Activated CD4-positive, alpha-beta T cell treated with anti-CD3 and anti-CD28 coated beads, Interleukin-2, amount 50 U/mL, for 48 hours (primary cell): ENCODE results near the gene GNA12.

Experiments
- DNase-seq, 2 experiments: peaks; one replicate each; pipeline ENCODE4 v3.0.0-alpha.2; 2020

Gene GNA12

DNA sequence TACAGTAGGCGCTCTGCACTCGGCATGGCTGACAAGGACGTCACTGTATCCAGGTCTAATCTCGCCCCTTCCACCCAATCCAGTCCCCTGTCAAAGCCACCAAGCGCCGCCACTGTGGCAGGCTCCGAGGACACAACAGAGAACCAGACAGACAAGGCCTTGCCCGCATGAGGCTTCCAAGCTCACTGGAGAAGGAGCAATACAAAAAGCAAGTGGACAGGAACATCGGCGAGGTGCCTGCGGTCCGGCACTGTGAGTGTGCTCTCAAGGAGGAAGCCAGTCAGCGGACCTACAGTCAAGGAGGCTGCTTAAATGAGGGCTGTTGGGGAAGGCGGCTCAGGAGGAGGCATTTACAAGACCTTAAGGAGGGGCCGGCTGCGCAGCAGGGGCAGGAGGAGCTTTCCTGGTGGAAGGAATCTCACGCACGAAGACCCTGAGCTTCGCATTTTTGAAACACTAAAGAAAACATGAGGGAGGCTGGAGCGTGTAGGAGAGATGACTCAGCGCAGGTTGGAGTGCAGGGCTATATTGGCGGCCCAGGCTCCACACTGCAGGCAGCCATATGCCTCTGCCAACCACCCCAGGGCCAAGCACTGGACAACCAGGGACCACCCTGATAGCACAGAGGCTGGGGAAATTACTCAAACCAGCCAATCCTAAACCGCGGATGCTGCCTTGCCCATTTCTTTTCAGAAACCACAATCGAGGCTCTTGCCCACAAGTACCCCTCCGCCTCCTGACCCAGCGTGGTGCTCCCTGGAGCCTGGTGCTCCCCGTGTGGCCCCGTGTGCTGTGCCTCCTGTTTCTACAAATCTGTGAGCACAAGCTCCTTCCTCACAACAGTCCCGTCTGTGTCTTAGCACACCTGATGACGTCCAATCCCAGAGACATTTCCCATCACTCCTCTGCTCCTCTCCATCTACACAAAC lies 28.9 kb downstream of the GNA12 start:
- DNase-seq = no peak

DNA sequence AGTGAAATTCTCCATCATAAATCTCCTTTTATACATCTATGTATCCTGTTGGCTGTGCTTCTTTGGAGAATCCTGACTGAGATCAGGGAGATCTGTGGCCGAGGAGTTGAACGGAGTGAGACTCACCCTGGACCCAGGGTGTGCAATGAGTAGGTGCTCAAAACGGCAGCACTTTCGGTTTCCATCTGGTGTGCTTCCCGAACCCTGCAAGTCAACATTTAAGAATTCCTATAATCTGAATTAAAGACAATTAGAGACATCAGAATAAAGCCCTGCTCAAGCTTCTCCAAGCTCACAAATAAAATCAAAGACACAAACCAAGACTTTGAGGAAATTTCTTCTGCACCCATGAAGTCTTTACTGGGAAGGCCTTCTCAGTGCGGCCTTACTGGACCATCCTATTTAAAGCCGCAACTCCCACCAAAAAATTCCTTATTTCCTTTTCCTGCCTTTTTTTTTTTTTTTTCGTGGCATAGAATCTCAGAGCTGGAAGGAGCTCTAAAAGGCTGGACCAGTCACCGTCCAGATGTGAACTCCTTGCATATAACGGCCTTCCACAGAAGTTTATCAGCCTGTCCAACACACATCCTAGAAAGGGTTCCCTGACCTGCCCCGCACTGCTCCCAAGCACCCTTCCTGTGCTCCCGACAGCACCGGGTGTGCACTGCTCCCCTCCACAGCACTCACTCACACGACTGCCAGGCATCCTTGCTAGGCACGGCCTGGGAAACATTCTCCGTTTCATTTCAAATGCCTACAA lies 29.7 kb downstream of the GNA12 start:
- no peak for DNase-seq

DNA sequence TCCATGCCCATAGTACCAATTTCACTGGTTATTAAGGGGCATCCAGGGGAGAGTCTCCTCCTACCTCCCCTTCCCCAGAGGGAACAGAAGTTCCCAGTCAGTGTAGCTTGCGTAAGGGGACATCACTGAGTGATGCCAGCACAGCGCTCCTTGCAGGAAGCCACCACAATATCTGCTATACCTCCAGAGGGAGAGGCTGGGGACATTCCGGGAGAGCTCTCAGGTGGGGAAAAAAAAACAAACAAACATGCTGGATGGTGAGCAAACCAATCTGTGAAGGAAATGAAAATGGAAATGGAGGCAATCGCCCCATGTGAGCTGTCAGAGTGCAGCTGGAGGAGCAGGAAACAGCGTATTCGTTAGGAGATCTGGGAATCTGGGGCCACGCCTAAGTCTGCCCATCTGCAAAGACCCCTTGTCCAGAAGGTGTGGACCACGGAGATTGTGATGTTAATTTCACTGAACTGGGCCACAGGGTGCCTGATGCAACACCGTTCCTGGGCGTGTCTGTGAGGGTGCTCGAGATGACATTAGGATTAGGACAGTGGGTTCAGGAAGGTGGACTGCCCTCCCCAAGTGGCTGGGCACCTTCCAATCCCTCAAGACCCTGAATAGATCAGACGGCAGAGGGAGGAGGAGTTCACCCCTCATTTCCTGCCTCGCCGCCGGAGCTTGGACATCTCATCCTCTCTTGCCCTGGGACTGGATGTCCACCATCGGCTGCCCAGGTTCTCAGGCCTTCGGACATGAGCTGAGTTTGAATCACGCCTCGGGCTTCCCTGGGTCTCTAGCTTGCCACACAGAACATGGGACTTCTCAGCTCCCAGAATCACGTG lies 30.5 kb downstream of the GNA12 start:
- DNase-seq = no peak

DNA sequence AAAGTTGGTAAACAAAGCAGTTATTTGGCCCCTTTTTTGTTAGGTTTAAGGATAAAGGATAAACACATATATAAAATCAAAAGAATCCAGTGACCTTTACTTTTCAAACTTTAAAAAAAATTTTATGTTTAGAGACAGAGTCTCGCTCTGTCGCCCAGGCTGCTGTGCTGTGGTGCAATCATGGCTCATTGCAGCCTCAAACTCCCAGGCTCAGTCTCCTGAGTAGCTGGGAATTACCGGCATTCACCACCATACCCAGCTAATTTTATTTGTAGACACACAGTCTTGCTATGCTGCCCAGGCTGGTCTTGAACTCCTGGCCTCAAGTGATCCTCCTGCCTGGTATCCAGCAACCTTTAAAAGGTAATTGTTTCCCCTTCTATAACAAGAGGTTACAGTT lies 31.3 kb downstream of the GNA12 start:
- DNase-seq = no peak

DNA sequence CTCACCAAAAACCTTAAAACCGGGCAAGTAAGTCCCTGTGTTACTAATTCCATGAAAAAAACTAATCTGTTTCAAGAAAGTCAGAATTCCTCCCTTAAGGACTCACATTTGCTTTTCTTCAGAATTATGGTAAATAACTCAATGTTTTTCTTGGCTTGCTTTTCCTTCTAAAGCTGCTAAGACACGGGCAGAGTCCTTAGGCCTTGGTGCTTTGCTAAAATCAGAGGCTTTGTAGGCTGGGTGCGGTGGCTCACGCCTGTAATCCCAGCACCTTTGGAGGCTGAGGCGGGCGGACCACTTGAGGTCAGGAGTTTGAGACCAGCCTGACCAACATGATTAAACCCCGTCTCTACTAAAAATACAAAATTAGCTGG lies 32.0 kb downstream of the GNA12 start:
- no peak for DNase-seq

DNA sequence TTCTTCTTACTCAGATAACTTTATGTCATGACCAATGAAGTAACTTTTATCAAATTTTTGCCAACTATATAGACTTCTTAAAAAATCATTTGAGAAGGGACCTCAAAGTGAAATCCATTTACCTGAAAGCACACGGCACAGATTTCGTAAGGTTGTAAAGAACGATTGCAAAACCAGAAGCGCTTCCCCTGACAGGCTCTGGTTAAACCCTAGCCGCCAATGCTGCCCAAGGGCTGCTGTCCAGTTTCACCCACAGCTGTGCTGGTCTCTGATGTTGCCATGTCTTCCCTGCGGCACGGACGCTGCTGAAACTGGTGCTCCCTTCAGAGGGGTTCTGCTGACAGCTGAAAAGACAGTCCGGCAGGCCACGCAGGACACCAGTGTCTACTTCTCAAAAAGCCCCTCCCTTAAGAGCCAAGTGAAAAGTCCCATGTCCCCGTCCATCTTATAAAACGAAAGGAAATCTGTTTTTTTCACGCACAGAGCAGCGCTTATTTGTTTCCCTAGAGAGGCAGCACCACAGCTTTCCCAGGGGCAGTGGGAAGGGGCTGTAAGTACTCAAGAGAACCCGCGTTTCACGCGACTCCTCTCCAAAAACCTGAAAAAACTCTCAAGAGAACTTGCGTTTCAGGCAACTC lies 32.5 kb downstream of the GNA12 start:
- DNase-seq = no peak

DNA sequence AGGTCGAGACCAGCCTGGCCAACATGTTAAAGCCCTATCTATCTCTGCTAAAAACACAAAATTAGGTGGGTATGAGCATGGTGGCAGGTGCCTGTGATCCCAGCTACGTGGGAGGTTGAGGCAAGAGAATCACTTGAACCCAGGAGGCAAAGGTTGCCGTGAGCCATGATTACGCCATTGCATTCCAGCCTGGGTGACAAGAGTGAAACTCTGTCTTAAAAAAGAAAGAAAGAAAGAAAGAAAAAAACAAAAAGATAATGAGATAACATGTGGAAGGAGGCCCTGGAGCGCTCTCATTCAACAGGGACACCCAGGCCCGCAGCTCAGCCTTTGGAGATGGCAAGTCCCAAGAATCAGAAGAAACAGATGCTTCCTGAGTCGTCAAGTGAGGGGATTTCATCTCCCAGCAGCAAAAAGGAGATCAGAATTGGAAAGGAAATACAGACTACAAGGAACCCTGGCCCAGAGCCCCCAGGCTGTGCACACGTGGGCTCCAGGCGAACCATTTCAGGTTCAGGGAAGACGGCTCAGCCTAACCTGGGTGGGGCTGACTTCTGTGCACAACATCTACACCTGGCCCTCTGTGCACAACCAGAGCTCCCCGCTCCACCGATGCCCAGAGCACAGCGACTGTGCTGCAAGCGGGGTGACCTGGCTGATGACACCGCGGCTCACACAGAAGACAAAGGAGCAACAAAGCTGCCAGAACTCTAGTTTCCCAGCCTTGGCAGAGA lies 33.3 kb downstream of the GNA12 start:
- no peak for DNase-seq

DNA sequence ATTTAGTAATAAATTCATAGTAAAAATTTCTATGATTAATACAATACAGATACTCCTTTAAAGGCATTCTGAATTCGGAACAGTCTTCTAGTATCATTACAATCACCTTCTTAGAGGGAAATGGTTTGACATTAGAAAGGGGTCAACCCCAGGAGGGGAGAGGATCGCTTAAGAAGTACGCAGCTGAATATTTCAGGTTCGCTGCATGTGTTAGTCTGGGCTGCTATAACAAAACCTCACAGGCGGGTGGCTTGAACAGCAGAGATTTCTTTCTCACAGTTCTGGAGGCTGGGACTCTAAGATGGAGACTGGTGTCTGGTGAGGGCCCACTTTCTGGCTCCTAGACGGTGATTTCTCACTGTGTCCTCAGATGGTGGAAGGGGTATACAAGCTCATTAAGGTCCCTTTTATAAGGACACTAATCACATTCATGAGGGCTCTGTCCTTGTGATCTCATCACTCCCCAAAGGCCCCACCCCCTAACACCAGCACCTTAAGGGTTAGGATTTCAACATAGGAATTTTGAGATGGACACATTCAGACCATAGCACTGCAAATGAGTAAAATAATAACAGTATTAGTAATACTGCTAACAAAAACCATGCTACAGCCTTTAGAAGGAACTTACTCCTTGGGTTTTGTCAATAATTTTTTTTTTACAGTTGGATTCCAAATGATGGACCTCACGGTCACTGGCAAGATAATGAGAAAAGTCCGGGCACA lies 34.0 kb downstream of the GNA12 start:
- DNase-seq = no peak

DNA sequence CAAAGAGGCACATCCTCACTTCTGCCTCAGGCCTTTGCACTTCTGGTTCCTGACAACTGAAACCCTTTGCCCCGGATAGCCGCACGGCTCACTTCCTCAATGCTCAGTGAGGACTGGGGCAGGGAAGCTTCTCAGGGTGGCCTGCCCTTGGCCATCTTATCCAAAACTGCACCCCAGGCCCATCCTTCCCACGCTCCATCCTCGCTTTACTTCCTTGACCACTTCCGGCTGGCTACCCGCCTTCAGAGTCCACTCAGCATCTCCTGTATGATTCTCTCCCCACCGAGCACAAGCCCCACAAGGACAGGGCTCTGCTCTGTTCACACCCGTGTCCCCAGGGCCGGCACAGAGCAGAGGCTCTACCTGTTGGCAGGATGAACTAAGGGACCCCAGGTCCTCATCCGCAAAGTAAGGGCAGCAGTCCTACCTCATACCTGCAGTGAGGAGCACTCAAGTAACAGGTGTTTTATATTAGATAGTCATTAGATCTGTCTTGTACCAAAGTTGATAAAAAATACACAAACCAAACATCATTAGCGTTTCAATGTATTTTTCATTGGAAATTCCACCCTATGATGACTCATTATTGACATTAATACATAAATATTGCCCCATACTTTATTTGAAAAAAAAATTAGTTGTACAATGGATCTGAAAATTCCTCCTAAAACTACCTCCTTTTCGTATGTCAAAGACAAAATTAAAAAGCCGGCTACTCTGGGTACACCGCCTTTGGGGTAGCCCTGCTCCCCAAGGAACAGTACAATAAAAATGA lies 35.0 kb downstream of the GNA12 start:
- no peak for DNase-seq

DNA sequence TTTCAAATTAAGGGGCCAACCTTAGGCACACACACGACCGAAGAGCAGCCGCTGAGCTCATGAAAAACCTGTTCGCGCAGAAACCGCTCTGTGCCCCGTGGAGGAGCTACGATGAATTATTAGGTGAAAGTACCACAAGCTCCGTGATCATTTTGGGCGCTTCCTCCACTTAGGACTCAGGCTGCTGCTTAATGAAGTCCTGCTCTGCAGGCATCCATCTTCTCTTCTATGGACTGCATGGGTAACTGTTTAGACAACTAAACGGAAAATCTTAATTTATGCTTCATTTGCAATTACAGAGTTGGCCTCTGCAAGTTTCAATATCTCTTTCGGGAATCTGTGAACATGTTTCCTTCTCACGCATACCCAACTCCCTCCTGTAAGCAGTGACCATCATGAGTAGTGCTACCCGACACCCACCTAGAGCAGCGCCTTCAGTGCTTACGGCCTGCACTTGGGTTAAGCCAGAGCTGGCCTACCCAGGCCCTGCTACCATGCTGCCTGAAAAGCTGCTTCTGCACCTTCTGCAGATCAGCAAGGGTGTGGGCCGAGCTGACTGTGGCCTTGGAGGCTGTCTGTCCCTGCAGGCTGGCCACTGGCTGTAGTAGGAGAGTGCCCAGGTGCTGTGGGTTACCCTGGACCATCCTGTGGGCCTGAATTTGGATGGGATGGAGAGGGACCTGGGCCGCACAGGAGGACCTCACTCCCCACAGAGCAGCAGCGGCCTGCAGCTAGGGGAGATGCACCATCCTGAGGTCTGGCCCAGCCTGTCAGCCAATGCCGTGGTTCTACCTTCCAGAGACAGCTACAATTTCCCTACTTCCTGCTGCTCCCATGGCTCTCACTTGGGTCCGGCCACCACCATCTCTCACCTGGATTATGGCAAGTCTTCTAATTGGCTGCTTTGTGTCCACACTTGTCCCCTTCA lies 36.0 kb downstream of the GNA12 start:
- DNase-seq = no peak

DNA sequence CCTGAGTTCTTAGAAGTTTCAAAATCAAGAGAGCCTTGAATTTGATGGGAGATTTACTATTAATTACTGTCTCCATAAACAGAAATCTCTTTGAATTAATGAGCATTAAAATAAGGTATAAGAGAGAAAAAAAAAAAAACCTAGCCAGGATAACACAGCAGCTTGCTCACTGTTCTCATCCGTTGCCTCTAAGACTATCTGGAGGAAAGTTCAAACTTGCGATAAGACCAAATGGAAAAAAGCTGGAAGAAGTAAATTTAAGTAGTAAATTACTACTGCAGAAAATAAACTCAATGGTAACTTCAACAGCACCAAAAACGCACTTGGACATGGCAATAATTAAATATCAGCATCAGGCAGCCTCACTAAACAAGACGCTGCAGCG lies 36.7 kb downstream of the GNA12 start:
- DNase-seq = no peak

DNA sequence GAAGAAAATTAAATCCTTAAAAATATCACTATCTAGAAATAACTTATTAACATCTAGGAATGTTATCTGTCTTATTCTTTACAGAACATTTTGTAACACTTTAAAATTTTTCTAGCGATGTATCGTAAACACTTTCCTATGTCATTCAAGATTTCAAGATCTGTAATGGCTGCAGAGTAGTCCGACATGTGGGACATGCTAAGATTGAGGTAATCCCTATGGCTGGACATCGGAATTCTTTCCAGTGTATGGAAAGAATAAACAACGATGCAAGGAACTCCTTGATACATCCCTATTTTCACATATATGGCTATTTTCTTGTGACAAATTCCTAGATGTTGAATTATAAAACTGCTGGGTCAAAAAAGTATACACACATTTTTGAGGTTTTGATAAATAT lies 37.5 kb downstream of the GNA12 start:
- no peak for DNase-seq

DNA sequence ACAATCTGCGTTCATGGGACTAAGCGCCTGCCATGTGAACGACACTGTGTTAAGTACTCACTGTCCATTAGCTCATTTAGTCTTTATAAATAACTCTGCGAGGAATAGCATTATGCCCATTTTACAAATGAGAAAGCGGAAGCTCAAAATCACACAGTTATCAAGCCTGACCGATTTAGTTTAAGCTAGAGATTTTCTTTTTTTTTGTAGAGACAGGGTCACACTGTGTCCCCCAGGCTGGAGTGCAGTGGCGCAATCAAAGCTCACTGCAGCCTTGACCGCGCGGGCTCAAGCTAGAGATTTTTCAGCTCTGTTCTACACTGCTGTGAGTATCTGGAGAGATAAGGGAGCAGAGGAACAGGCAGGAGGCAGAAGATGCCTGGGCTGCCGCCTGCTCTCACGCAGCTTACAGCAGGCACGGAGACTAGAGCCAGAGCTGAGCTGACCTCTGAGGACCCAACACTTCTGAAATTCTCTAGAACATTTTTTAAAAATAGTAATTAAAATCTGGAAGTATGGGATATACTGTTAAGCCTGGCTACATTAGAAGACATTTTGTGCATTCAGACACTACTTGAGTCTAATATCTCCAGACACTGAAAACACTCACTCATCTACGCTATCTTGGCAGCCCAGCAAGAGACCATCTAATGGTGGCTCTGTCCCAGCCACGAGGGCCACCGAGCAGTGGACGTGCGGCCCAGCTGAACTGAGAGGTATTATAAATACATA lies 38.7 kb downstream of the GNA12 start:
- DNase-seq = no peak

DNA sequence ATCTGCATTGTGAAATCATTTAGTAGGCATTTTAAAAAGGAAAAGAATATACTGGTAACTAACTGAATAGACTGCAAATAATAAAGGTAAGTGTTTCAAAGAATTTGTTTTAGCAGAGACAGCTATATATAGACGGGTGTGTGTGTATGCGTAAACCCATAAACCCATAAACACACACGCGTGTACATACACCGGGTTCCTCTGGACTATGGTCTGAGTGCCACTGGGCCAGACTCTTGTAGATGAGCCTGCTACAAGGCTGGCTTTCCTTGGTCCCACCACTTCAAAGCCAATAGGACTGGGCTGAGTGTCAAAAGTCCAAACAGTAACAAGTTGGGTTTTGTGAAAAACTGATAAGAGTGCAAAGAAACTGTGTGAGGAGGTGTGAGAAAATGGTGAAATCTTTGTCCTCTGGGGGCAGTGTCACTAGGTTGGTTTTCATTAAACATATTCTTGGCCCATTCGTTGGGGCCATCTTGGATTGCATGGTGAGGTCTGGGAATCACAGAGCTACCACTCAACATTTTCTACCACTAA lies 39.8 kb downstream of the GNA12 start:
- DNase-seq = no peak

DNA sequence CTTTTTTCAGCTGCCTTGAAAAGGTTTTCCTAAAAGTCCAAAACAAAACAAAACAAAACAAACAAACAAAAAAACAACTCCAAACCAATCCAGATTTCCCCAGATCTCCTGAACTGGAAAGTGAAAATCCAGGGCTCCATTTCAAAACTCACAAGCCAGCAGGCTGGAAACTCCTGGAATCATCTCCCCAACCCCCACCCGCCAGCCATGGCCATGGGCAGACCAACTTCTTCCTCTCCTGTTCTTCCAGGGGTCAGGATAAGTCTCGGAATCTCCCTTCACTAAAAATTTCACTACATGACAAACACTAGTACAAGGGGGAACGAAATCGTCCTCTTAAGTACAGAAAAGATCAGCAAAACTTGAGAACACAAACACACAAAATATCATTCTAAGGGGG lies 40.4 kb downstream of the GNA12 start:
- DNase-seq = no peak

DNA sequence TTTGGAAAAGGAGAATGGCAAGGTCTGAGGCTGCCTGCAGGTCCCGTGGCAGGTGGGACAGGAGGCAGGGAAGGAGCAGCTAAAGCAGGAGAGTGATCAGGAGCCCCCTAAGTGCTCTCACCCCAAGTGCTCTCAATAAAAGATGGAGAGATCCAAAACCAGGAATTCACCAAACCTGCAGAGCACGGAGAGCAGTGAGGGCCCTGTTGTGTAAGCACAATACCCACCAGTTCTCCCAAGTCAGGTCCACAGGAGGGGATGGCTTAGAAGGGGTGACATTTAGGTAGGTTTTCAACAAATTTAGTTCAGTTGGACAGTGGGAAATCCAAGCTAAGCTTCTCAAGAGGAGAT lies 40.8 kb downstream of the GNA12 start:
- no peak for DNase-seq

DNA sequence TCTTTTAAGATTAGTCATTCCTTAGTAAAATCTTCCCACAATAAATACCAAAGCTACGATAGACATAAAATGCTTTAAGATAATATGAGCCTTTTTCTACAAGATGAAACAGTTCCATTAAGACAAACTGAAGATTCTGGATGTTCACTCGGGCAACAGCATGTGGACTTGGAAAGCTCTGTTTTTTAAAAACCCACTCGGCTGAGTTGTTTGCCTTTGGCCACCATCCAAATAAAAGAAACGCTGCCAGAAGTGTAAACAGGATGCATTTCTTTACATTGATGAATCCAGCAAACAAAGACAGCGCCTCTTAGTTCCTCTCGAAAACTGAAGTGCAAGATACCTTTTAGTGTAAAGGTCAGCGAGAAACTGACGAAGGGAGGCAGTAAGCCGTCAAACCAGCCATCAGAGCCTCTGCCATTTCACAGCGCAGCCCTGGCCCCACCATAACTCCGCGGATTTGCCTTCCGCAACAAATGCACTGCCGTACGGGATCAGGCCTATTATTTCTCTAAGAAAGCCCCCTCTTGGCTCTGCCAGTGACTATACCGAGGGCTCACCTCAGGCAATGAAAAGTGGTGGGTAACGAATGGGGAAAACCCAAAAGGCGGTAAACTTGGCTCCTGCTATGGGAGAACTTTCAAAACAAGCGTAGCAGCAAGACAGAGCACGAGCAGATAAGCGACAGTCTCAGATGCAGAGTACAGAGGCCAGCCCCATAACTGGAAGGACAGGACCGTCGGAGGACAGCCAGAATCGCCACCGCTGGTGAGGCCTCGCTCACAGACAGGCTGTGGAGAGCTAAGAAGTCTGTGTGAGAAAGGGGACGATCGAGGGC lies 41.4 kb downstream of the GNA12 start:
- DNase-seq = no peak

DNA sequence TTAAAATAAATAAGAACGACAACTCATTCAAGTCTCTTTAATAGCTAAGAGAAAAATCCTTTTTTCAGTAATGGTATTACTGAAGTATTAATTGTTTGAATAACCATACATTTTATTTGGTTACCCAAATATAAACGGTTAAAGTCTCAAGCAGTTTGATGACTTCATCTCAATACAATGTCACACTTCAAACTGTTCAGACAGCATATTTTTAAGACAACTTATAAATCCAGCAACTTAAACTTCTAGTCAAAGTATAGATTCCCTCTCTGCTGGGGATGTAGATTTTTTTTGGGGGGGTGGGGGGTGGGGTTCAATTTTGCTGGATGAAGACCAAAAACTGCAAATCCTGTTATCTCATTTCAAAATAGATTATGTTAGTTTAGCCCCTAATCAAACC lies 42.0 kb downstream of the GNA12 start:
- DNase-seq = no peak
